ENCODE results near the gene SEMA4A. TPM values are rescaled to one million over a fixed set of nuclear protein-coding genes. Genes with fewer than 3 reads are reported as not detected.

The SEMA4A gene
- polyA plus RNA-seq, 1 of the 3 experiments (the other 2 are of a cell fraction): 1.3 TPM

DNA sequence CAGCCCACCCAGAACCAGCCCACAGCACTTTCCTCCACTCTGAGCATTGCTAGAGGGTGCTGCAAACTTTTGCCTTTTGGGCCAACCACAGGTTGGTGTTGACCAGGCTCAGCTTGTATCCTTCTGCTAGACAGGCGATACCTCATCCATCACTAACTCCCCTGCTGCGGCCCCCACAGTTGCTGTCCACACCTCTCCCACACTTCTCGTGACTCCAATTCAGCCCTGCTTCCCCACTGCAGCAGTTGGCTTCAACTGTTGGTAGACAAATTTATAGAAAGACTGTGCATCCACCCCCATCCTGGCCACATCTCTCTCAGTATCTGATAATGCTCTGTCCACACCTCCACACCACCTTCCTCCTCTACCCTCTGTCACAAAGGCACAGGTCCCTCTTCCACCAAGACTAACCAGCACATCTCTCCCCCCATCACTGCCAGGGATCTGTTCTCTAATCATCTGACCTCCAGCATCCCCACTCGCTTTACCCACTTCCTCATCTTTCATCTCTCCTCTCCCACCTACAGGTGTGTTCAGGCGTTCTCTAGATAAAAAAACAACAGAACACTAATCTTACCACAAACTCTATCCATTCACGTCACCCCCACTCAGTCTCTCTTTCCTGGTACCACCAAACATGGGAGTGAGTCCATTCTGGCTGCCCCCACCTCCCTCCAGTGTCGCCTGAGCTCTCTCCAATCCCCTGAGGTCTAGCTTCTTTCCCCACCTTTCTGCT lies 24.7 kb downstream of the SEMA4A start:
- CTCF ChIA-PET: interaction anchor here (0.9 kb wide), 1 partner anchor 14 kb away, joined by 3 read pairs; no protein-coding TSS in a partner anchor
- 83% methylated on average over 7 of the region's 7 CpGs for WGBS (ENCODE audit: low lambda C conversion rate)
- H3K27ac ChIP-seq (ENCODE audit: low read depth in 2 of 2, low read length in 1 of 2): no peak overlapping the region
- H3K9me3 ChIP-seq: no peaks in the 10 kb centered on the region
- H3K9me2 ChIP-seq: no peaks in the 10 kb centered on the region
- H3K27me3 ChIP-seq (ENCODE audit: insufficient read depth): no peaks in the 10 kb centered on the region
- TF ChIP-seq, protein P1, sequence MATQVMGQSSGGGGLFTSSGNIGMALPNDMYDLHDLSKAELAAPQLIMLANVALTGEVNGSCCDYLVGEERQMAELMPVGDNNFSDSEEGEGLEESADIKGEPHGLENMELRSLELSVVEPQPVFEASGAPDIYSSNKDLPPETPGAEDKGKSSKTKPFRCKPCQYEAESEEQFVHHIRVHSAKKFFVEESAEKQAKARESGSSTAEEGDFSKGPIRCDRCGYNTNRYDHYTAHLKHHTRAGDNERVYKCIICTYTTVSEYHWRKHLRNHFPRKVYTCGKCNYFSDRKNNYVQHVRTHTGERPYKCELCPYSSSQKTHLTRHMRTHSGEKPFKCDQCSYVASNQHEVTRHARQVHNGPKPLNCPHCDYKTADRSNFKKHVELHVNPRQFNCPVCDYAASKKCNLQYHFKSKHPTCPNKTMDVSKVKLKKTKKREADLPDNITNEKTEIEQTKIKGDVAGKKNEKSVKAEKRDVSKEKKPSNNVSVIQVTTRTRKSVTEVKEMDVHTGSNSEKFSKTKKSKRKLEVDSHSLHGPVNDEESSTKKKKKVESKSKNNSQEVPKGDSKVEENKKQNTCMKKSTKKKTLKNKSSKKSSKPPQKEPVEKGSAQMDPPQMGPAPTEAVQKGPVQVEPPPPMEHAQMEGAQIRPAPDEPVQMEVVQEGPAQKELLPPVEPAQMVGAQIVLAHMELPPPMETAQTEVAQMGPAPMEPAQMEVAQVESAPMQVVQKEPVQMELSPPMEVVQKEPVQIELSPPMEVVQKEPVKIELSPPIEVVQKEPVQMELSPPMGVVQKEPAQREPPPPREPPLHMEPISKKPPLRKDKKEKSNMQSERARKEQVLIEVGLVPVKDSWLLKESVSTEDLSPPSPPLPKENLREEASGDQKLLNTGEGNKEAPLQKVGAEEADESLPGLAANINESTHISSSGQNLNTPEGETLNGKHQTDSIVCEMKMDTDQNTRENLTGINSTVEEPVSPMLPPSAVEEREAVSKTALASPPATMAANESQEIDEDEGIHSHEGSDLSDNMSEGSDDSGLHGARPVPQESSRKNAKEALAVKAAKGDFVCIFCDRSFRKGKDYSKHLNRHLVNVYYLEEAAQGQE (IDR thresholded peaks at IDR 0.05; ENCODE audit: low read depth, low read length): no peak
- TF ChIP-seq GATA2 (CRISPR knock-in tag; IDR thresholded peaks at IDR 0.05) (no peak), JUND (IDR thresholded peaks at IDR 0.05) (no peak), TEAD4 (IDR thresholded peaks at IDR 0.05; ENCODE audit: borderline replicate concordance, insufficient read depth) (no peak), ELF1 (IDR thresholded peaks at IDR 0.05) (no peak), YY1 (IDR thresholded peaks at IDR 0.05; ENCODE audit: low read depth) (no peak), FOSL2 (IDR thresholded peaks at IDR 0.05; ENCODE audit: borderline replicate concordance, low read depth) (no peak), RXRA (IDR thresholded peaks at IDR 0.05; ENCODE audit: borderline replicate concordance, low read depth) (no peak), FOXJ3 (CRISPR knock-in tag; IDR thresholded peaks at IDR 0.05) (no peak), MXI1 (IDR thresholded peaks at IDR 0.05; ENCODE audit: low read depth, low read length) (no peak)
- TF ChIP-seq, protein P2, sequence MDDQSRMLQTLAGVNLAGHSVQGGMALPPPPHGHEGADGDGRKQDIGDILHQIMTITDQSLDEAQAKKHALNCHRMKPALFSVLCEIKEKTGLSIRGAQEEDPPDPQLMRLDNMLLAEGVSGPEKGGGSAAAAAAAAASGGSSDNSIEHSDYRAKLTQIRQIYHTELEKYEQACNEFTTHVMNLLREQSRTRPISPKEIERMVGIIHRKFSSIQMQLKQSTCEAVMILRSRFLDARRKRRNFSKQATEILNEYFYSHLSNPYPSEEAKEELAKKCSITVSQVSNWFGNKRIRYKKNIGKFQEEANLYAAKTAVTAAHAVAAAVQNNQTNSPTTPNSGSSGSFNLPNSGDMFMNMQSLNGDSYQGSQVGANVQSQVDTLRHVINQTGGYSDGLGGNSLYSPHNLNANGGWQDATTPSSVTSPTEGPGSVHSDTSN (IDR thresholded peaks at IDR 0.05): no peak
- TF ChIP-seq, protein P3, sequence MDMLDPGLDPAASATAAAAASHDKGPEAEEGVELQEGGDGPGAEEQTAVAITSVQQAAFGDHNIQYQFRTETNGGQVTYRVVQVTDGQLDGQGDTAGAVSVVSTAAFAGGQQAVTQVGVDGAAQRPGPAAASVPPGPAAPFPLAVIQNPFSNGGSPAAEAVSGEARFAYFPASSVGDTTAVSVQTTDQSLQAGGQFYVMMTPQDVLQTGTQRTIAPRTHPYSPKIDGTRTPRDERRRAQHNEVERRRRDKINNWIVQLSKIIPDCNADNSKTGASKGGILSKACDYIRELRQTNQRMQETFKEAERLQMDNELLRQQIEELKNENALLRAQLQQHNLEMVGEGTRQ (IDR thresholded peaks at IDR 0.05; ENCODE audit: borderline replicate concordance, low read depth, low read length): no peak
- TF ChIP-seq, protein P4, sequence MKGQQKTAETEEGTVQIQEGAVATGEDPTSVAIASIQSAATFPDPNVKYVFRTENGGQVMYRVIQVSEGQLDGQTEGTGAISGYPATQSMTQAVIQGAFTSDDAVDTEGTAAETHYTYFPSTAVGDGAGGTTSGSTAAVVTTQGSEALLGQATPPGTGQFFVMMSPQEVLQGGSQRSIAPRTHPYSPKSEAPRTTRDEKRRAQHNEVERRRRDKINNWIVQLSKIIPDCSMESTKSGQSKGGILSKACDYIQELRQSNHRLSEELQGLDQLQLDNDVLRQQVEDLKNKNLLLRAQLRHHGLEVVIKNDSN (IDR thresholded peaks at IDR 0.05; ENCODE audit: borderline replicate concordance, low read depth): no peak
- TF ChIP-seq, protein P5, sequence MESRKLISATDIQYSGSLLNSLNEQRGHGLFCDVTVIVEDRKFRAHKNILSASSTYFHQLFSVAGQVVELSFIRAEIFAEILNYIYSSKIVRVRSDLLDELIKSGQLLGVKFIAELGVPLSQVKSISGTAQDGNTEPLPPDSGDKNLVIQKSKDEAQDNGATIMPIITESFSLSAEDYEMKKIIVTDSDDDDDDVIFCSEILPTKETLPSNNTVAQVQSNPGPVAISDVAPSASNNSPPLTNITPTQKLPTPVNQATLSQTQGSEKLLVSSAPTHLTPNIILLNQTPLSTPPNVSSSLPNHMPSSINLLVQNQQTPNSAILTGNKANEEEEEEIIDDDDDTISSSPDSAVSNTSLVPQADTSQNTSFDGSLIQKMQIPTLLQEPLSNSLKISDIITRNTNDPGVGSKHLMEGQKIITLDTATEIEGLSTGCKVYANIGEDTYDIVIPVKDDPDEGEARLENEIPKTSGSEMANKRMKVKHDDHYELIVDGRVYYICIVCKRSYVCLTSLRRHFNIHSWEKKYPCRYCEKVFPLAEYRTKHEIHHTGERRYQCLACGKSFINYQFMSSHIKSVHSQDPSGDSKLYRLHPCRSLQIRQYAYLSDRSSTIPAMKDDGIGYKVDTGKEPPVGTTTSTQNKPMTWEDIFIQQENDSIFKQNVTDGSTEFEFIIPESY (IDR thresholded peaks at IDR 0.05; ENCODE audit: borderline replicate concordance, low read depth): no peak
- TF ChIP-seq, protein P6, sequence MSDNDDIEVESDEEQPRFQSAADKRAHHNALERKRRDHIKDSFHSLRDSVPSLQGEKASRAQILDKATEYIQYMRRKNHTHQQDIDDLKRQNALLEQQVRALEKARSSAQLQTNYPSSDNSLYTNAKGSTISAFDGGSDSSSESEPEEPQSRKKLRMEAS (IDR thresholded peaks at IDR 0.05; ENCODE audit: low read depth): no peak
- H3K79me2 ChIP-seq (ENCODE audit: insufficient read depth): no peaks in the 10 kb centered on the region
- no peak overlapping the region for H3K4me3 ChIP-seq (ENCODE audit: low read depth in 2 of 2, low read length in 1 of 2)
- H3K4me2 ChIP-seq: no peak overlapping the region
- no peaks in the 10 kb centered on the region for H4K20me1 ChIP-seq (ENCODE audit: insufficient read depth)
- no peaks in the 10 kb centered on the region for H3K36me3 ChIP-seq (replicated peaks in 1 of 2; ENCODE audit: control insufficient read depth in 1 of 2, insufficient read depth in 2 of 2, low read length in 1 of 2)
- H3K4me1 ChIP-seq (ENCODE audit: control insufficient read depth in 1 of 2, insufficient read depth in 2 of 2, low read depth in 1 of 2, low read length in 1 of 2): no peaks in the 10 kb centered on the region
- POLR2A ChIA-PET: no interaction called here
- no peak for DNase-seq
- H3K9ac ChIP-seq: no peak overlapping the region
- no peaks in the 10 kb centered on the region for H3F3A ChIP-seq (replicated peaks; ENCODE audit: insufficient read depth)
- no peak overlapping the region for H2AFZ ChIP-seq (ENCODE audit: low read depth)
